Kidney epithelial cell (primary cell): ENCODE measurements around the gene EXOG. TPM values are rescaled to one million over a fixed set of nuclear protein-coding genes. Genes with fewer than 3 reads are reported as not detected.

Source experiments
- DNase-seq: peaks from one replicate; pipeline ENCODE4 v3.0.0-alpha.2; 2010; ENCODE audit warnings: low read depth
- H3K27me3 ChIP-seq: 2 replicates; pipeline ENCODE4 v1.6.0; 2011; ENCODE audit warnings: low read length; ENCODE audit not compliant: control insufficient read depth, insufficient read depth
- H3K36me3 ChIP-seq: 2 replicates; pipeline ENCODE4 v1.5.1; 2011; ENCODE audit warnings: low read length; ENCODE audit not compliant: control insufficient read depth, insufficient read depth
- H3K4me3 ChIP-seq: 2 replicates; pipeline ENCODE4 v1.5.1; 2011; ENCODE audit warnings: low read depth, mild to moderate bottlenecking, control low read depth, low read length
- CTCF ChIP-seq: IDR thresholded peaks from 2 replicates; pipeline ENCODE4 v1.5.1; 2011; ENCODE audit warnings: mild to moderate bottlenecking, moderate library complexity, low read length, control low read depth, inconsistent platforms; ENCODE audit not compliant: insufficient read depth, poor library complexity, severe bottlenecking
- total RNA-seq: library from RNA; depleted of rRNA; stranded (reverse); fragments of >200 nt; gene quantifications from 2 replicates; pipeline ENCODE4 v1.2.3, GENCODE V29; 2015

The EXOG gene
- total RNA-seq = 5.4 and 6.4 TPM in 2 replicates

- peak; percentile 95 for TF ChIP-seq CTCF
- Histone ChIP-seq H3K4me3 (peak within 1 kb of the TSS; percentile 84), H3K36me3 (no peaks in the 10 kb centered on the region), H3K27me3 (no peaks in the 10 kb centered on the region)
- peak; percentile 63 for DNase-seq
These were observed at the start of gene EXOG for GRCh38 chr3:38496131-38496910. EXOG (plus strand) TSS chr3:38496340; CDS start chr3:38496368, 28 bp downstream.

GRCh38 chr3:38446812-38447211, 49.3 kb upstream of the EXOG start:
- DNase-seq = no peak
- no peak for TF ChIP-seq CTCF

GRCh38 chr3:38450853-38451252, 45.3 kb upstream of the EXOG start:
- no peaks in the 10 kb centered on the region for H3K36me3 ChIP-seq
- H3K4me3 ChIP-seq = no peak overlapping the region
- no peak for DNase-seq
- TF ChIP-seq CTCF = no peak
- H3K27me3 ChIP-seq = no peaks in the 10 kb centered on the region

More at GRCh38 chr3:38446812-38447211, 49.3 kb upstream of the EXOG start:
- no peak overlapping the region for H3K4me3 ChIP-seq
- H3K36me3 ChIP-seq = no peaks in the 10 kb centered on the region
- H3K27me3 ChIP-seq = no peaks in the 10 kb centered on the region

- no peak for DNase-seq
These were observed 42.8 kb upstream of the EXOG start, which contains the start of gene ACVR2B for GRCh38 chr3:38453075-38453912. ACVR2B (plus strand) TSS chr3:38453890; CDS start chr3:38454323, 433 bp downstream.

GRCh38 chr3:38453913-38454177, 42.3 kb upstream of the EXOG start:
- H3K36me3 ChIP-seq = no peaks in the 10 kb centered on the region
- peak overlapping the region; percentile 70 for H3K4me3 ChIP-seq
- TF ChIP-seq CTCF = no peak
- no peaks in the 10 kb centered on the region for H3K27me3 ChIP-seq
- DNase-seq = no peak

More at GRCh38 chr3:38453075-38453912, 42.8 kb upstream of the EXOG start, which contains the start of gene ACVR2B:
- no peaks in the 10 kb centered on the region for H3K27me3 ChIP-seq
- H3K4me3 ChIP-seq = peak within 1 kb of the TSS; percentile 70
- TF ChIP-seq CTCF = no peak
- H3K36me3 ChIP-seq = no peaks in the 10 kb centered on the region
